HCT116 (cell line): ENCODE data around the gene MRPL1. TPM values are rescaled to one million over a fixed set of nuclear protein-coding genes. Genes with fewer than 3 reads are reported as not detected.

ENCODE experiments used
- ATAC-seq: fragments of 200-7000 bp; cut with Tn5 transposase; 2 replicates; pipeline ENCODE4 v1.9.1; 2020; ENCODE audit warnings: mild to moderate bottlenecking, moderate library complexity
- BruUV-seq: library from RNA; stranded (reverse); fragments of 400-500 nt; replicated peaks from 2 replicates; lab custom pipeline; 2021; lab: Mats Ljungman, UMichigan
- CTCF ChIA-PET: fragments of 300-600 bp; sonication (Branson Sonifier 250); formaldehyde crosslinking; loops from one replicate; lab custom pipeline; 2021; ENCODE audit warnings: antibody characterized with exemption; lab: Charles Lee
- POLR2A ChIA-PET: fragments of 300-600, 350-600 bp; sonication (Branson Sonifier 250); formaldehyde crosslinking; loops from one replicate; lab custom pipeline; 2021; ENCODE audit warnings: antibody characterized with exemption; lab: Charles Lee
- RAD21 ChIA-PET, 2 experiments: fragments of 300-600 bp; sonication (Branson Sonifier 250); formaldehyde crosslinking; loops; one replicate each; lab custom pipeline; 2023; ENCODE audit warnings: low total read pairs in 2 of 2; ENCODE audit not compliant: uncharacterized antibody in 2 of 2, unreplicated experiment in 2 of 2, low non-redundant PET in 1 of 2; lab: Charles Lee
- DNase-seq: peaks from one replicate; pipeline ENCODE4 v3.0.0-alpha.2; 2010; ENCODE audit warnings: low read depth, low spot score
- H2AFZ ChIP-seq: fragments of 200-600 bp; shearing (Covaris generic), sonication (generic); 2 replicates; pipeline ENCODE4 v1.6.1; 2017; ENCODE audit warnings: low read depth, mixed run types, mixed read lengths, antibody characterized with exemption, low read length; ENCODE audit not compliant: poor library complexity, severe bottlenecking
- H3K27ac ChIP-seq: 2 replicates; pipeline ENCODE4 v1.5.1; 2012; ENCODE audit warnings: low read depth, low read length
- H3K27me3 ChIP-seq: fragments of 200-600 bp; sonication (generic); 2 replicates; pipeline ENCODE4 v1.6.1; 2016; ENCODE audit warnings: mixed run types, low read length, mixed read lengths; ENCODE audit not compliant: insufficient read depth
- H3K36me3 ChIP-seq, 2 experiments: fragments of 200-500 bp in 1 of 2; fragments of 200-600 bp in 1 of 2; sonication (Bioruptor generic) in 1 of 2; sonication (generic) in 1 of 2; 2 replicates each; pipeline versions ENCODE4 v1.5.1 to v1.6.1; 2014 to 2016; ENCODE audit warnings: low read length in 2 of 2, inconsistent platforms in 1 of 2, mixed read lengths in 1 of 2, mixed run types in 1 of 2; ENCODE audit not compliant: insufficient read depth in 2 of 2, control insufficient read depth in 1 of 2
- H3K4me1 ChIP-seq, 2 experiments: fragments of 200-600 bp in 1 of 2; sonication (generic) in 1 of 2; 2 replicates each; pipeline versions ENCODE4 v1.5.1 to v1.6.1; 2012 to 2017; ENCODE audit warnings: low read length in 2 of 2, inconsistent platforms in 1 of 2, mild to moderate bottlenecking in 1 of 2, mixed read lengths in 1 of 2, mixed run types in 1 of 2, moderate library complexity in 1 of 2; ENCODE audit not compliant: insufficient read depth in 2 of 2, control insufficient read depth in 1 of 2
- H3K4me2 ChIP-seq: fragments of 200-600 bp; sonication (generic); 2 replicates; pipeline ENCODE4 v1.6.1; 2017; ENCODE audit warnings: mixed run types, low read length, mixed read lengths
- H3K4me3 ChIP-seq, 2 experiments: fragments of 200-600 bp in 1 of 2; sonication (generic) in 1 of 2; replicated peaks in 1 of 2; 2 replicates each; pipeline ENCODE4 v1.5.1; 2011 to 2016; ENCODE audit warnings: low read length in 2 of 2, control low read depth in 1 of 2, low read depth in 1 of 2, mild to moderate bottlenecking in 1 of 2, mixed read lengths in 1 of 2, mixed run types in 1 of 2
- H3K79me2 ChIP-seq: fragments of 200-600 bp; sonication (generic); 2 replicates; pipeline ENCODE4 v1.6.1; 2017; ENCODE audit warnings: mild to moderate bottlenecking, mixed run types, low read length, moderate library complexity, mixed read lengths; ENCODE audit not compliant: insufficient read depth
- H3K9ac ChIP-seq: fragments of 200-600 bp; sonication (generic); 2 replicates; pipeline ENCODE4 v1.6.1; 2016; ENCODE audit warnings: low read length, mixed read lengths
- H3K9me2 ChIP-seq: fragments of 200-600 bp; sonication (generic), shearing (Covaris generic); 2 replicates; pipeline ENCODE4 v1.6.1; 2017; ENCODE audit warnings: mixed run types, mild to moderate bottlenecking, moderate library complexity; ENCODE audit not compliant: insufficient read depth
- H3K9me3 ChIP-seq, 2 experiments: fragments of 200-500 bp in 1 of 2; fragments of 200-600 bp in 1 of 2; sonication (Bioruptor generic) in 1 of 2; sonication (generic) in 1 of 2; 2 replicates each; pipeline ENCODE4 v1.6.1; 2014 to 2017; ENCODE audit warnings: low read length in 2 of 2, mixed read lengths in 2 of 2, inconsistent platforms in 1 of 2, low read depth in 1 of 2, mild to moderate bottlenecking in 1 of 2, mixed run types in 1 of 2, moderate library complexity in 1 of 2; ENCODE audit not compliant: control insufficient read depth in 1 of 2, insufficient read depth in 1 of 2
- H4K20me1 ChIP-seq: fragments of 200-600 bp; sonication (generic), shearing (Covaris generic); 2 replicates; pipeline ENCODE4 v1.6.1; 2017; ENCODE audit warnings: mixed run types, mild to moderate bottlenecking, moderate library complexity; ENCODE audit not compliant: insufficient read depth
- CBX3 ChIP-seq: IDR thresholded peaks from 2 replicates; pipeline ENCODE4 v1.6.1; 2012; ENCODE audit warnings: low read depth
- EGR1 ChIP-seq: IDR thresholded peaks from 2 replicates; pipeline ENCODE4 v1.6.1; 2012; ENCODE audit warnings: low read depth
- ELF1 ChIP-seq: IDR thresholded peaks from 2 replicates; pipeline ENCODE4 v1.6.1; 2012; ENCODE audit warnings: low read depth, borderline replicate concordance
- FOSL1 ChIP-seq: IDR thresholded peaks from 2 replicates; pipeline ENCODE4 v1.6.1; 2012; ENCODE audit warnings: low read depth
- POLR2A ChIP-seq: IDR thresholded peaks from 2 replicates; pipeline ENCODE4 v1.7.0; 2011; ENCODE audit warnings: borderline replicate concordance; ENCODE audit not compliant: insufficient read depth, insufficient read length; ENCODE audit errors: extremely low read depth
- POLR2AphosphoS5 ChIP-seq: IDR thresholded peaks from 2 replicates; pipeline ENCODE4 v1.6.1; 2011; ENCODE audit warnings: mild to moderate bottlenecking, low read depth, low read length, moderate library complexity
- RAD21 ChIP-seq: IDR thresholded peaks from 2 replicates; pipeline ENCODE4 v1.6.1; 2012; ENCODE audit warnings: low read depth, mild to moderate bottlenecking
- SIN3A ChIP-seq: IDR thresholded peaks from 2 replicates; pipeline ENCODE4 v1.6.1; 2012; ENCODE audit warnings: low read depth
- TCF7L2 ChIP-seq: IDR thresholded peaks from 2 replicates; pipeline ENCODE4 v1.7.0; 2011; ENCODE audit warnings: borderline replicate concordance, inconsistent platforms; ENCODE audit not compliant: insufficient read depth, insufficient read length; ENCODE audit errors: extremely low read depth
- ZFX ChIP-seq: fragments of 450-650 bp; IDR thresholded peaks from 2 replicates; pipeline ENCODE4 v1.6.1; 2017
- intact Hi-C: fragments of 100-400 bp; cut with micrococcal nuclease; formaldehyde crosslinking; loops from 2 replicates; pipeline ENCODE4 v1.10.0; 2022
- total RNA-seq: library from RNA; stranded (reverse); gene quantifications from one replicate; pipeline ENCODE4 v1.2.1, GENCODE V29; 2021; ENCODE audit not compliant: unreplicated experiment
- TF ChIP-seq, protein P1 (sequence below): IDR thresholded peaks from 2 replicates; pipeline ENCODE4 v1.6.1; 2012; ENCODE audit warnings: low read depth
- TF ChIP-seq, protein P2 (sequence below): IDR thresholded peaks from 2 replicates; pipeline ENCODE4 v1.6.1; 2012

The MRPL1 gene
- total RNA-seq, 1 experiment from 2014 or later: 54.9 TPM

DNA sequence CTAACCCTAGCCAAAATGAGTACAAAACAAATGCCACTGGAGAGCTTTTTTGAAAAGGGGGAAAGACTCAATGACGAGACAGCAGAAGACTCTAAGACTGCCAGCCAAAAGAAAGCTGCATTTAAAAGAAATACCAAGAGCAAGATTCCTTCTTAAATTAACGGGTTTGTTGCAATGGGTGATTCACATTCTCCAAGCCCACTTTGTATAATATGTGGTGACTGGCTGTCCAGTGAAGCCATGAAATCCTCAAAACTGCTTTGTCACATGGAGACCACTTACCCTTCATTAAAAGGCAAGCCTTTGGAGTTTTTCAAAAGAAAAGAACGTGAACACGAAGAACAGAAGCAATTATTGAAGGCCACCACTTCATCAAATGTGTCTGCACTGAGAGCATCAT lies 68.2 kb downstream of the MRPL1 start:
- ChIA-PET CTCF (no interaction called here), RAD21 (no interaction called here), POLR2A (no interaction called here)
- no peak overlapping the region for H3K4me3 ChIP-seq
- no peaks in the 10 kb centered on the region for H4K20me1 ChIP-seq
- peaks cover 10 to 19% of the 10 kb centered on the region in 2 experiments for H3K4me1 ChIP-seq
- ATAC-seq: no peak
- no peaks in the 10 kb centered on the region; a peak in 1 of 4 replicates for H3K36me3 ChIP-seq
- no peaks in the 10 kb centered on the region for H3K9me2 ChIP-seq
- TF ChIP-seq RAD21 (no peak), FOSL1 (no peak), ZFX (no peak), SIN3A (no peak), CBX3 (no peak), POLR2A (no peak), POLR2AphosphoS5 (no peak), TCF7L2 (no peak), ELF1 (no peak), EGR1 (no peak)
- TF ChIP-seq, protein P1, sequence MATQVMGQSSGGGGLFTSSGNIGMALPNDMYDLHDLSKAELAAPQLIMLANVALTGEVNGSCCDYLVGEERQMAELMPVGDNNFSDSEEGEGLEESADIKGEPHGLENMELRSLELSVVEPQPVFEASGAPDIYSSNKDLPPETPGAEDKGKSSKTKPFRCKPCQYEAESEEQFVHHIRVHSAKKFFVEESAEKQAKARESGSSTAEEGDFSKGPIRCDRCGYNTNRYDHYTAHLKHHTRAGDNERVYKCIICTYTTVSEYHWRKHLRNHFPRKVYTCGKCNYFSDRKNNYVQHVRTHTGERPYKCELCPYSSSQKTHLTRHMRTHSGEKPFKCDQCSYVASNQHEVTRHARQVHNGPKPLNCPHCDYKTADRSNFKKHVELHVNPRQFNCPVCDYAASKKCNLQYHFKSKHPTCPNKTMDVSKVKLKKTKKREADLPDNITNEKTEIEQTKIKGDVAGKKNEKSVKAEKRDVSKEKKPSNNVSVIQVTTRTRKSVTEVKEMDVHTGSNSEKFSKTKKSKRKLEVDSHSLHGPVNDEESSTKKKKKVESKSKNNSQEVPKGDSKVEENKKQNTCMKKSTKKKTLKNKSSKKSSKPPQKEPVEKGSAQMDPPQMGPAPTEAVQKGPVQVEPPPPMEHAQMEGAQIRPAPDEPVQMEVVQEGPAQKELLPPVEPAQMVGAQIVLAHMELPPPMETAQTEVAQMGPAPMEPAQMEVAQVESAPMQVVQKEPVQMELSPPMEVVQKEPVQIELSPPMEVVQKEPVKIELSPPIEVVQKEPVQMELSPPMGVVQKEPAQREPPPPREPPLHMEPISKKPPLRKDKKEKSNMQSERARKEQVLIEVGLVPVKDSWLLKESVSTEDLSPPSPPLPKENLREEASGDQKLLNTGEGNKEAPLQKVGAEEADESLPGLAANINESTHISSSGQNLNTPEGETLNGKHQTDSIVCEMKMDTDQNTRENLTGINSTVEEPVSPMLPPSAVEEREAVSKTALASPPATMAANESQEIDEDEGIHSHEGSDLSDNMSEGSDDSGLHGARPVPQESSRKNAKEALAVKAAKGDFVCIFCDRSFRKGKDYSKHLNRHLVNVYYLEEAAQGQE: no peak
- TF ChIP-seq, protein P2, sequence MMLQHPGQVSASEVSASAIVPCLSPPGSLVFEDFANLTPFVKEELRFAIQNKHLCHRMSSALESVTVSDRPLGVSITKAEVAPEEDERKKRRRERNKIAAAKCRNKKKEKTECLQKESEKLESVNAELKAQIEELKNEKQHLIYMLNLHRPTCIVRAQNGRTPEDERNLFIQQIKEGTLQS: no peak
- H3K27me3 ChIP-seq: no peaks in the 10 kb centered on the region
- no peaks in the 10 kb centered on the region for H3K9me3 ChIP-seq
- H3K9ac ChIP-seq: no peak overlapping the region
- intact Hi-C loops: no loop called here
- H2AFZ ChIP-seq: no peak overlapping the region
- no peak overlapping the region for H3K27ac ChIP-seq
- H3K4me2 ChIP-seq: no peak overlapping the region
- H3K79me2 ChIP-seq: no peaks in the 10 kb centered on the region
- DNase-seq: no peak
- no TSS peak for BruUV-seq
